HG03066 (cell line): ENCODE results near the gene ADIPOR1.
"Not testable (repeated sequence)": the region's sequence is repeated elsewhere in the genome, so short reads cannot be mapped to it uniquely, and the experiment has no call there.

ENCODE experiments used
- ATAC-seq: cut with Tn5 transposase; IDR thresholded peaks from one replicate; pipeline ENCODE4 v1.9.1; 2021; ENCODE audit warnings: low read depth; ENCODE audit not compliant: unreplicated experiment

Gene ADIPOR1, protein sequence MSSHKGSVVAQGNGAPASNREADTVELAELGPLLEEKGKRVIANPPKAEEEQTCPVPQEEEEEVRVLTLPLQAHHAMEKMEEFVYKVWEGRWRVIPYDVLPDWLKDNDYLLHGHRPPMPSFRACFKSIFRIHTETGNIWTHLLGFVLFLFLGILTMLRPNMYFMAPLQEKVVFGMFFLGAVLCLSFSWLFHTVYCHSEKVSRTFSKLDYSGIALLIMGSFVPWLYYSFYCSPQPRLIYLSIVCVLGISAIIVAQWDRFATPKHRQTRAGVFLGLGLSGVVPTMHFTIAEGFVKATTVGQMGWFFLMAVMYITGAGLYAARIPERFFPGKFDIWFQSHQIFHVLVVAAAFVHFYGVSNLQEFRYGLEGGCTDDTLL

GRCh38 chr1:202957733-202958543, at the start of gene ADIPOR1:
ADIPOR1 (minus strand) TSS chr1:202958312; CDS start chr1:202951070, 7,242 bp downstream.
- peak; percentile 98 for ATAC-seq

DNA sequence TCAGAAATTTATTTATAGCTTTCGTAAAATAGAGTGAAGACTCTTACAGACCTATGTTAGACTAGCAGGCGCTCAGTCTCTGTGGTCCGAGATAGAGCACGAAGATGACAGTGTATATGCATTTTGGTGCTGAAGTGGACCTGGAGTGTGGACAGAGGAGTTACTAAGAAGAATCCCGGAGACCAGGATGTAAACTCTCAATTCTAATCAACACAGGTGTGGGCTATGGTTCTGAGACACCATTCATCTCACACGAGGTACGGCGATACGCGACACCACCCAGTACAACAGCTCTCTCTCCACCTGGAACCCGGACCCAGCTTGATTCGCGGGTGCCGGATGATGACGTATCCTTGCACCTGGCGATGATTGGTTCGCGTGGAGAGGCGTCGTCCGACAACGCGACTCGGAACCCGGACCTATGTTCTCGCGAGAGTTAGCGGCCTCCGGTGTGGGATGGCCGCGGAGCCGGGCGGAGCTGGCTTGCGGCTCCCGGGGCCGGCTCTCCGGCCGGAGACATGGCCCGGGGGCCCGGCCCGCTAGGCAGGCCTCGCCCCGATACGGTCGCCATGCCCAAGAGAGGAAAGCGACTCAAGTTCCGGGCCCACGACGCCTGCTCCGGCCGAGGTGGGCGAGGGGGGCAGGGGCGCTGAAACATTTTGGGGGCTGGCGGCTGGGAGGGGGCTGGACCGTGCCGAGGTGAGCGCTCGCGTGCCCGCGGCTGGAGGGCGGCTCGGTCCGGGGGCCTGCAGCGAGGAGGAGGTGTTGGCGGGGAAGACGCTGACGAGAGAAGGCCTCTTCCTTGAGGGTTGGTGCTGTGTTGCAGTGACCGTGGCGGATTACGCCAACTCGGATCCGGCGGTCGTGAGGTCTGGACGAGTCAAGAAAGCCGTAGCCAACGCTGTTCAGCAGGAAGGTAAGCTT, 49.1 kb upstream of the ADIPOR1 start, which contains the start of gene TMEM183A:
TSS of gene TMEM183A (plus strand) at position 427 of the 924 bp plus-strand sequence. CDS start at position 519, 92 bp downstream.
- peak; percentile 90 for ATAC-seq

DNA sequence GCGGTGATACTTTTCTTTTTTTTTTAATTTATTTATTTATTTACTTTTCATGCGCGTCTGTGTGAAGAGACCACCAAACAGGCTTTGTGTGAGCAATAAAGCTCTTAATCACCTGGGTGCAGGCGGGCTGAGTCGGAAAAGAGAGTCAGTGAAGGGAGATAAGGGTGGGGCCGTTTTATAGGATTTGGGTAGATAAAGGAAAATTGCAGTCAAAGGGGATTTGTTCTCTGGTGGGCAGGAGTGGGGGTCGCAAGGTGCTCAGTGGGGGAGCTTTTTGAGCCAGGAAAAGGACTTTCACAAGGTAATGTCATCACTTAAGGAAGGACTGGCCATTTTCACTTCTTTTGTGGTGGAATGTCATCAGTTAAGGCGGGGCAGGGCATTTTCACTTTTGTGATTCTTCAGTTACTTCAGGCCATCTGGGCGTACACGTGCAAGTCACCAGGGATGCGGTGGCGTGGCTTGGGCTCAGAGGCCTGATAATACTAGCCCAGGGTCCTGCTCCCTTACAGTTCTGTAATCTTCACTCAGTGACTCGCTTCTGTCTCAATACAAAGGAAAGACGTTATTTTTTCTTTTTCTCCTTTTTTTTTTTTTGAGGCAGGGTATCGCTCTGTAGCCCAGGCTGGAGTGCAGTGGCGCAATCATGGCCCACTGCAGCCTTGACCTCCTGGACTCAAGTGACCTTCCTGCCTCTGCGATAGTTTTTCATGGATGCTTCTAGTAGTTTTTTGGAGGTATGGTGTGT, 47.5 kb upstream of the ADIPOR1 start:
- ATAC-seq, result not testable (repeated sequence)

GRCh38 chr1:203002951-203003350, 44.8 kb upstream of the ADIPOR1 start:
- no peak for ATAC-seq

GRCh38 chr1:203001986-203002385, 43.9 kb upstream of the ADIPOR1 start:
- ATAC-seq, result no peak

- ATAC-seq, result no peak
These were observed 42.3 kb upstream of the ADIPOR1 start for GRCh38 chr1:203000217-203000944.

DNA sequence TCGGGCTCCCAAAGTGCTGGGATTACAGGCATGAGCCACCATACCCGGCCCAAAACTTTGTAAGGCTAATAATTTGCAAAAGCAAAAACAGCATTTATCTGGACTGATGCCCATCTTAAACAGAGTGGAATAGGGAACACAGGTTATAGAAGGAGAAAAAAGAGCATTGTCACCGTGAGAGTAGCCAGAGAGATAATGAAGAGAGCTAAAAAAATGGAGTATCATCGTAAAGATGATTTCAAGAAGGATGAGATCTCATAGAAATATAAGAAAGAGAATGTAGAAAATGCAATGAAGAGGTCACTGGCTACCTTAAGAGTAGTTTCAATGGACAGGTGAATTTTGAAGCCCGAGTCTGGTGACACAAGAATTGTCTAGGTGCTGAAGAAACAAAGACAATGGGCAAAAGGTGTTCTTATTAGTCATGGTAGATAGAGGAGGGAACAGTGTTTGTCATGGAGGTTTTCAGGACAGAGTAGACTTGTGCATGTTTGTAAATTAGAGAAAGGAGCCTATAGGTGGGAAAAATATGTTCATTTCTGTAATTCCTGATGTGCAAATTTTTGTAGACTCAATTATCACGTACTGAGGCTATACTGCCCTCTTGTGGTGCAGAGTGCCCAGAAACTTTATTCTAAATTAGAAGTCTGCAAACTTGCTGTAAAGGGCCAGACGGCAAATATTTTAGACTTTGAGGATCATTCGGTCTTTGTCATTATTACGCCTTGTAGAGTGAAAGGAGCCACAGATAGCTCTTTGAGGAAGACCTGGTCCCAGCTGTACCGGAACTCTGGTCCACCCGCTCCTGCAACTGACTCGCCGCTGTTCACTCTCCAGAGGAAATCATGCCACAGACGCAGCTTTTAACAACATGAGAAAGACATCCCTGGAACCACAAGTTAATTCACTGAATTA, 41.0 kb upstream of the ADIPOR1 start:
- no peak for ATAC-seq

DNA sequence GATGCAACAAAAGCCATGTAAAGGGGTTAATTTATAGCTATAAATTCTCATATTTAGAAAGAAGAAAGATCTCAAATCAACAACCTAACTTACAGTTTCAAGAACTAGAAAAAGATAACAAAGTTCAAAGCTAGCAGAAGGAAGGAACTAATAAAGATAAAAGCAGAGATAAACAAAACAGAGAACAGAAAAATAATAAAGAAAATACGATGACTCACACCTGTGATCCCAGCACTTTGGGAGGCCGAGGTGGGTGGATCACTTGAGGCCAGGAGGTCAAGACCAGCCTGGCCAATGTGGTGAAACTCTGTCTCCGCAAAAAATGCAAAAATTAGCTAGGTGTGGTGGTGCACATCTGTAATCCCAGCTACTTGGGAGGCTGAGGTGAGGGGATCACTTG, 36.6 kb upstream of the ADIPOR1 start:
- ATAC-seq, result no peak

DNA sequence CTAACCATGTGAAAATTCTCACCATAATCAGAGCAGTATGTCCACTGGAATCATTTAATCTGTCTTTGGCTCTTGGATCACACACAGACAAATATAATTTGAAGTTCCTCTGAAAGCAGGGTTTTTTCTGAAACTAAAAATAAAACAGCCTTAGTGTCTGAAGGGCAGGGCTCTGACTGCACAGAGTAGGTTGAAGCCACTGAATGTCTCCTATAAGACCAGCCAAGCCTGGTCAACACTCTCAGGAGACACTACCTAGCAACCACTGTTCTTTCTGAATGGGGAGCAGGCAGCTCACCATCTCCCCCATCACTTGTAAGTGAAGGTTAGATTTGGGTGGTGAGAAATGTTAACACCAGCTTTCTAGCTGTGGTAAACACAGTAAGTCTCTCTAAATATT, 33.0 kb upstream of the ADIPOR1 start:
- ATAC-seq, result no peak

DNA sequence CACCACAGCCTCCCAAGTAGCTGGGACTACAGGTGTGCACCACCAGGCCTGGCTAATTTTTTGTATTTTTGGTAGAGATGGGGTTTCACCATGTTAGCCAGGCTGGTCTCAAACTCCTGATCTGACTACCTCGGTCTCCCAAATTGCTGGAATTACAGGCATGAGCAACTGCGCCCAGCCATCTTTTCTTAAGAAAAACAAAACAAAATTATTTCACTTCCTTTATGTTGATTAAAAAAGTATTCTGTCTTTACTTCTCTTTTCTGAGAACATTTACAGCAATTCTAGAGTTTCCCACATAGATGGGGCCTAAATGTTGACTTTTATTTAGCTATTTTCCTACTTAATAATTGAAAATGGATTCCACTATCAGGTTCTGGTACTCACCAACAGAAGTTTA, 31.8 kb upstream of the ADIPOR1 start:
- ATAC-seq, result no peak

DNA sequence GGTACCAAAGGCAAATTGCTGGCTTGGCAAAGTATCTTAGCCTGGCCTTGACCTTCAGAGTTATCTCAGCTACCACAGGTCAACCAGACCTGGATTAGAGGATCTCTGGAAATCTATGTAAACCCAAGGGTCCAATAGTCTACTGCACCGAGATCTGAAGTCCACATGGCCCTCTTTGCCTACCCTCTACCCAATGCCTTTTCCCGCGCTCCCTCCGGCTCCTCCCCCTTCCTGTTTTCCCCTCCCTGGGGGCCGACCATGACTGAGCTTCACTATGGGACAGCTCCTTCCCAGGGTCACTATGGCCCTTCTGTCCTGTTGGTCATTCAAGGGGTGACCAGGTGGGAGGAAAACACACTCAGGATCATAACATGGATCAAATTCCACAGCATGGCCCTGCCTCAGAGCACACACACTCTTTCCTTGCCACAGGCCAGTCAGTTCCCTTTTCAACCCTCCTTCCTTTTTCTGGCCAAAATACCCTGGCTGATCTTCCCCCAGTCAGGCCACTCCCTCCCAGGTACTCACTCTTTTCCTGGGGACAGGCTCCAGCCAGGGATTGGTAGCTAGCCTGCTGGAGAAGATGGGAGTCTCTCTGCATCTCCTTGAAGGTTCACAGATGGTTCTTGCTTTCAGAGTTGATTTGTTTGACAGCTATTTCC, 29.9 kb upstream of the ADIPOR1 start:
- ATAC-seq, result no peak

- ATAC-seq, result no peak
These were observed 29.1 kb upstream of the ADIPOR1 start for GRCh38 chr1:202987255-202987654.

DNA sequence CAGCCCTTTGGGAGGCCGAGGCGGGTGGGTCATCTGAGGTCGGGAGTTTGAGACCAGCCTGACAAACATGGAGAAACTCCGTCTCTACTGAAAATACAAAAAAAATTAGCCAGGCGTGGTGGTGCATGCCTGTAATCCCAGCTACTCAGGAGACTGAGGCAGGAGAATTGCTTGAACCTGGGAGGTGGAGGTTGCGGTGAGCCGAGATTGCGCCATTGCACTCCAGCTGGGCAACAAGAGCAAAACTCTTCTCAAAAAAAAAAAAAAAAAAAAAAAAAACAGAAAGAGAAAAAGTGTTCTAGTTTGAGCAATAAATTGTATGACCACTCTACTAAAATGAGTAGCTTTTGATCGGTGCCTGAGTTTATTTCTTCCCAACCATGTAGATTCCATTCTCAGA, 28.0 kb upstream of the ADIPOR1 start:
- not testable (repeated sequence) for ATAC-seq

DNA sequence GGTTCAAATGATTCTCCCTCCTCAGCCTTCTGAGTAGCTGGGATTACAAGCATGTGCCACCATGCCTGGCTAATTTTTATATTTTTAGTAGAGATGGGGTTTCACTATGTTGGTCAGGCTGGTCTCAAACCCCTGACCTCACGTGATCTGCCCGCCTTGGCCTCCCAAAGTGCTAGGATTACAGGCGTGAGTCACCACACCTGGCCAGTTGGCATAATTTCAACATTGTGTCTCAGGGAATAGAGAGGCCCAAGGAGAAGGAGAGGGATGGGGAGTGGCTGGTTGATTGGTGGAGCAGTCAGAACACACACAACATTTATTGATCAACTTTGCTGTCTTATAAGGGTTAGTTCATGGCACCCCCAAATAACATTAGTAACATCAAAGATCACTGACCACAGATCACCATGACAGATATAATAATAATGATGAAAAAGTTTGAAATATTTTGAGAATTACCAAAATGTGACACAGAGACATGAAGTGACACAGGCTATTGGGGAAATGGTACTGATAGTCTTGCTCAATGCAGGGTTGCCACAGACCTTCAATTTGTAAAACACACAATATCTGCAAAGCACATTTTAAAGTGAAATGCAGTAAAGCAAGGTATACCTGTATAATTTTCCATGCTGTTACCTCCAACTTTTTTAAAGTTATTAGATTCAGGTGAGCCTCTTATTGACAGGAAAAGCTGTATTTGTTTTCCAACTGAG, 24.8 kb upstream of the ADIPOR1 start:
- no peak for ATAC-seq

DNA sequence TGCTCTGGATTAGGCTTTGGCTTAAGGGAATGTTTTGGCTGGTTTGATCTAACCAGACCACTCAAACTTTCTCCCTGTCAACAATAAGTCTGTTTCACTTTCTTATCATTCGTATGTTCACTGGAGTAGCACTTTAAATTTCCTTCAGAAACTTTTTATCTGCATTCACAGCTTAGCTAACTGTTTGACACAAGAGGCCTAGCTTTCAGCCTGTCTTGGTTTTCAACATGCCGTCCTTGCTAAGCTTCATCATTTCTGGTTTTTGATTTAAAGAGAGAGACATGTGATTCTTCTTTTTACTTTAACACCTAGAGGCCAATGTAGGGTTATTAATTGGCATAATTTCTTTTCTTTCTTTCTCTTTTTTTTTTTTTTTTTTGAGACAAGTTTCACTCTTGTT, 23.8 kb upstream of the ADIPOR1 start:
- ATAC-seq, result no peak

DNA sequence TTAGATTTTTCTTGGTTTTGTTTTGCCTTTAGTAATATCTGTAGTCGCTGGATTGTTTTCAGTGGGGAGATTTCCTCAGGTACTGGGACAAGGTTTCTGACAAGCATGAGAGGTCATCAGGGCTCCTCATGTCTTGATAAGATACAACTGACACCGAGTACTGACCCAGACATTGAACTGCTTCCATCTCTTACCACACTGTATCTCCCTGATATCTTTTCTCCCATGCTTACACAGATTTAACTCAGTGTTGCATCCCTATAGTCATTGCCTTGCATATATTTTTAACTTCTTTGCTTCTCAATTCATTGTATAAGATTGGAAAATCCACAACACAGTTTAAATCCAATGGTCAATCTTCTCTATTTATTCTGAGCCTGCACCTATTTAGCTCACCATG, 21.3 kb upstream of the ADIPOR1 start:
- no peak for ATAC-seq

DNA sequence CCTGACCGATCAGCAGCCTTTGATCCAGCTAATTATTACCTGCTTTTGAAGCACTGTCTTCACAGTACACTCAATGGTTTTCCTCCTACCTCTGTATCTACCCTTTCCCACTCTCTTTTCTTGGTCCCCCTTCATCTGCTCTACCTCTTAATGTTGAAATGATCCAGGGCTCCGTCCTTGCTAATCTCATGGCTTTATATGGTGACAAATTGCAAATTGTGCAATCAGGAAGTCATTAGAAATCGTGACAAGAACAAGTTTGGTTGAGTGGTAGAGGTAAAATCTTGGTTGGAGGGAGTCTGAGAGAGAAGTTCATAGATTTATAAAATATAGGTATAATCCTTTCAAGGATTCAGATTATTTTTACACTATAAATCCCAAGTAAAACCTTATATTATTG, 18.5 kb upstream of the ADIPOR1 start:
- ATAC-seq, result no peak
